ENCODE data around the gene HMGXB4.

DNA sequence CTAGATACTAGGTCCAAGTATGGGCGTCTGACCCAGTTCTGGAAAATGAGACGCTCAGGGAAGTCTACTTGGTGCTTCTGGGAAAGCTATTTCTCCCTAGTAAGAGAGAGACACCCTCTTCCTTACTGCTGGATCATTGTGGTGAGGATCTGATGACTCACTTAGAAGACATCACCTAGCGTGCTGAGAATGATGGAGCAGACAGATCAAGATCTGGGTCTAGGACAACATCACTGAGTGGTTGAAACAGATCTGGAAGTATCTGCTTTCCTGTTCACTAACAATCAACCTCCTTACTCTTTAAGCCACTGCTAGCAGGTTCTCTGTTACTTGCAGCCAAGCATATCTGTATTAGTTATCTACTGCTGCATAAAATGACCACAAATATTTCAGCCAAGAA, 38.3 kb upstream of the HMGXB4 start:
- TF ChIP-seq, protein P1, sequence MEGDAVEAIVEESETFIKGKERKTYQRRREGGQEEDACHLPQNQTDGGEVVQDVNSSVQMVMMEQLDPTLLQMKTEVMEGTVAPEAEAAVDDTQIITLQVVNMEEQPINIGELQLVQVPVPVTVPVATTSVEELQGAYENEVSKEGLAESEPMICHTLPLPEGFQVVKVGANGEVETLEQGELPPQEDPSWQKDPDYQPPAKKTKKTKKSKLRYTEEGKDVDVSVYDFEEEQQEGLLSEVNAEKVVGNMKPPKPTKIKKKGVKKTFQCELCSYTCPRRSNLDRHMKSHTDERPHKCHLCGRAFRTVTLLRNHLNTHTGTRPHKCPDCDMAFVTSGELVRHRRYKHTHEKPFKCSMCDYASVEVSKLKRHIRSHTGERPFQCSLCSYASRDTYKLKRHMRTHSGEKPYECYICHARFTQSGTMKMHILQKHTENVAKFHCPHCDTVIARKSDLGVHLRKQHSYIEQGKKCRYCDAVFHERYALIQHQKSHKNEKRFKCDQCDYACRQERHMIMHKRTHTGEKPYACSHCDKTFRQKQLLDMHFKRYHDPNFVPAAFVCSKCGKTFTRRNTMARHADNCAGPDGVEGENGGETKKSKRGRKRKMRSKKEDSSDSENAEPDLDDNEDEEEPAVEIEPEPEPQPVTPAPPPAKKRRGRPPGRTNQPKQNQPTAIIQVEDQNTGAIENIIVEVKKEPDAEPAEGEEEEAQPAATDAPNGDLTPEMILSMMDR (IDR thresholded peaks at IDR 0.05; ENCODE audit: low read depth, low read length, missing input control): no peak
- TF ChIP-seq TAF1 (conservative IDR thresholded peaks at IDR 0.05) (no peak), GABPA (IDR thresholded peaks at IDR 0.05 in 1 of 2, conservative IDR thresholded peaks at IDR 0.05 in 1 of 2) (no peak), FOXA2 (IDR thresholded peaks at IDR 0.05) (no peak), JUND (IDR thresholded peaks at IDR 0.05) (no peak), HNF4A (conservative IDR thresholded peaks at IDR 0.05) (no peak), YY1 (IDR thresholded peaks at IDR 0.05) (no peak), FOXA1 (IDR thresholded peaks at IDR 0.05) (no peak), EGR1 (IDR thresholded peaks at IDR 0.05; ENCODE audit: low read depth in 2 of 2) (no peak)
- TF ChIP-seq, protein P2, sequence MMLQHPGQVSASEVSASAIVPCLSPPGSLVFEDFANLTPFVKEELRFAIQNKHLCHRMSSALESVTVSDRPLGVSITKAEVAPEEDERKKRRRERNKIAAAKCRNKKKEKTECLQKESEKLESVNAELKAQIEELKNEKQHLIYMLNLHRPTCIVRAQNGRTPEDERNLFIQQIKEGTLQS (IDR thresholded peaks at IDR 0.05): no peak
- TF ChIP-seq, protein P3, sequence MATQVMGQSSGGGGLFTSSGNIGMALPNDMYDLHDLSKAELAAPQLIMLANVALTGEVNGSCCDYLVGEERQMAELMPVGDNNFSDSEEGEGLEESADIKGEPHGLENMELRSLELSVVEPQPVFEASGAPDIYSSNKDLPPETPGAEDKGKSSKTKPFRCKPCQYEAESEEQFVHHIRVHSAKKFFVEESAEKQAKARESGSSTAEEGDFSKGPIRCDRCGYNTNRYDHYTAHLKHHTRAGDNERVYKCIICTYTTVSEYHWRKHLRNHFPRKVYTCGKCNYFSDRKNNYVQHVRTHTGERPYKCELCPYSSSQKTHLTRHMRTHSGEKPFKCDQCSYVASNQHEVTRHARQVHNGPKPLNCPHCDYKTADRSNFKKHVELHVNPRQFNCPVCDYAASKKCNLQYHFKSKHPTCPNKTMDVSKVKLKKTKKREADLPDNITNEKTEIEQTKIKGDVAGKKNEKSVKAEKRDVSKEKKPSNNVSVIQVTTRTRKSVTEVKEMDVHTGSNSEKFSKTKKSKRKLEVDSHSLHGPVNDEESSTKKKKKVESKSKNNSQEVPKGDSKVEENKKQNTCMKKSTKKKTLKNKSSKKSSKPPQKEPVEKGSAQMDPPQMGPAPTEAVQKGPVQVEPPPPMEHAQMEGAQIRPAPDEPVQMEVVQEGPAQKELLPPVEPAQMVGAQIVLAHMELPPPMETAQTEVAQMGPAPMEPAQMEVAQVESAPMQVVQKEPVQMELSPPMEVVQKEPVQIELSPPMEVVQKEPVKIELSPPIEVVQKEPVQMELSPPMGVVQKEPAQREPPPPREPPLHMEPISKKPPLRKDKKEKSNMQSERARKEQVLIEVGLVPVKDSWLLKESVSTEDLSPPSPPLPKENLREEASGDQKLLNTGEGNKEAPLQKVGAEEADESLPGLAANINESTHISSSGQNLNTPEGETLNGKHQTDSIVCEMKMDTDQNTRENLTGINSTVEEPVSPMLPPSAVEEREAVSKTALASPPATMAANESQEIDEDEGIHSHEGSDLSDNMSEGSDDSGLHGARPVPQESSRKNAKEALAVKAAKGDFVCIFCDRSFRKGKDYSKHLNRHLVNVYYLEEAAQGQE (IDR thresholded peaks at IDR 0.05): no peak
- TF ChIP-seq, protein P4, sequence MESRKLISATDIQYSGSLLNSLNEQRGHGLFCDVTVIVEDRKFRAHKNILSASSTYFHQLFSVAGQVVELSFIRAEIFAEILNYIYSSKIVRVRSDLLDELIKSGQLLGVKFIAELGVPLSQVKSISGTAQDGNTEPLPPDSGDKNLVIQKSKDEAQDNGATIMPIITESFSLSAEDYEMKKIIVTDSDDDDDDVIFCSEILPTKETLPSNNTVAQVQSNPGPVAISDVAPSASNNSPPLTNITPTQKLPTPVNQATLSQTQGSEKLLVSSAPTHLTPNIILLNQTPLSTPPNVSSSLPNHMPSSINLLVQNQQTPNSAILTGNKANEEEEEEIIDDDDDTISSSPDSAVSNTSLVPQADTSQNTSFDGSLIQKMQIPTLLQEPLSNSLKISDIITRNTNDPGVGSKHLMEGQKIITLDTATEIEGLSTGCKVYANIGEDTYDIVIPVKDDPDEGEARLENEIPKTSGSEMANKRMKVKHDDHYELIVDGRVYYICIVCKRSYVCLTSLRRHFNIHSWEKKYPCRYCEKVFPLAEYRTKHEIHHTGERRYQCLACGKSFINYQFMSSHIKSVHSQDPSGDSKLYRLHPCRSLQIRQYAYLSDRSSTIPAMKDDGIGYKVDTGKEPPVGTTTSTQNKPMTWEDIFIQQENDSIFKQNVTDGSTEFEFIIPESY (IDR thresholded peaks at IDR 0.05): no peak
- TF ChIP-seq, protein P5, sequence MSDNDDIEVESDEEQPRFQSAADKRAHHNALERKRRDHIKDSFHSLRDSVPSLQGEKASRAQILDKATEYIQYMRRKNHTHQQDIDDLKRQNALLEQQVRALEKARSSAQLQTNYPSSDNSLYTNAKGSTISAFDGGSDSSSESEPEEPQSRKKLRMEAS (IDR thresholded peaks at IDR 0.05): no peak

Data from liver (tissue), 3 donors.